ENCODE measurements around the gene OLA1.

Gene OLA1

GRCh38 chr2:174202188-174202587 is 46.1 kb downstream of the OLA1 start:
- 100% methylated on average over 3 of the region's 4 CpGs for WGBS
- Histone ChIP-seq H3K9me3 (ENCODE audit: insufficient read depth, low read depth, low read length) (no peaks in the 10 kb centered on the region), H3K36me3 (ENCODE audit: insufficient read depth, low read length) (peaks cover 4% of the 10 kb centered on the region; the same call in 1 of the 2 replicates), H3K4me1 (ENCODE audit: insufficient read depth, low read length) (peaks cover 17% of the 10 kb centered on the region), H3K4me3 (ENCODE audit: low read length) (no peak overlapping the region), H3K27ac (ENCODE audit: low read depth, low read length) (no peak overlapping the region), H3K9ac (ENCODE audit: low read depth, low read length) (no peak overlapping the region), H3K27me3 (ENCODE audit: insufficient read depth, low read length) (no peaks in the 10 kb centered on the region)

GRCh38 chr2:174198846-174199564 is 49.3 kb downstream of the OLA1 start:
- H3K4me1 ChIP-seq (ENCODE audit: insufficient read depth, low read length) = peaks cover 17% of the 10 kb centered on the region
- peaks cover 4% of the 10 kb centered on the region; the same call in 1 of the 2 replicates for H3K36me3 ChIP-seq (ENCODE audit: insufficient read depth, low read length)
- WGBS = 29% methylated on average over 2 of the region's 2 CpGs
- no peaks in the 10 kb centered on the region for H3K9me3 ChIP-seq (ENCODE audit: insufficient read depth, low read depth, low read length)
- H3K4me3 ChIP-seq (ENCODE audit: low read length) = no peak overlapping the region
- peak overlapping the region; percentile 32 for H3K27ac ChIP-seq (ENCODE audit: low read depth, low read length)
- no peaks in the 10 kb centered on the region for H3K27me3 ChIP-seq (ENCODE audit: insufficient read depth, low read length)
- peak overlapping the region; percentile 19; the same call in 1 of the 2 replicates for H3K9ac ChIP-seq (ENCODE audit: low read depth, low read length)

GRCh38 chr2:174195253-174195652 is 53.1 kb downstream of the OLA1 start:
- H3K27ac ChIP-seq (ENCODE audit: low read depth, low read length) = no peak overlapping the region
- no peak overlapping the region for H3K4me3 ChIP-seq (ENCODE audit: low read length)
- H3K36me3 ChIP-seq (ENCODE audit: insufficient read depth, low read length) = no peaks in the 10 kb centered on the region
- H3K4me1 ChIP-seq (ENCODE audit: insufficient read depth, low read length) = peaks cover 17% of the 10 kb centered on the region
- no peaks in the 10 kb centered on the region for H3K9me3 ChIP-seq (ENCODE audit: insufficient read depth, low read depth, low read length)
- H3K9ac ChIP-seq (ENCODE audit: low read depth, low read length) = no peak overlapping the region
- H3K27me3 ChIP-seq (ENCODE audit: insufficient read depth, low read length) = no peaks in the 10 kb centered on the region

GRCh38 chr2:174193737-174194136 is 54.6 kb downstream of the OLA1 start:
- H3K4me1 ChIP-seq (ENCODE audit: insufficient read depth, low read length) = peaks cover 2% of the 10 kb centered on the region

GRCh38 chr2:174192664-174193063 is 55.7 kb downstream of the OLA1 start:
- Histone ChIP-seq H3K27me3 (ENCODE audit: insufficient read depth, low read length) (no peaks in the 10 kb centered on the region), H3K4me1 (ENCODE audit: insufficient read depth, low read length) (no peaks in the 10 kb centered on the region; the same call in 1 of the 2 replicates), H3K9ac (ENCODE audit: low read depth, low read length) (no peak overlapping the region), H3K9me3 (ENCODE audit: insufficient read depth, low read depth, low read length) (no peaks in the 10 kb centered on the region), H3K4me3 (ENCODE audit: low read length) (no peak overlapping the region), H3K36me3 (ENCODE audit: insufficient read depth, low read length) (no peaks in the 10 kb centered on the region), H3K27ac (ENCODE audit: low read depth, low read length) (no peak overlapping the region)
- WGBS = 84% methylated on average over 4 of the region's 4 CpGs

More at GRCh38 chr2:174193737-174194136, 54.6 kb downstream of the OLA1 start:
- Histone ChIP-seq H3K27me3 (ENCODE audit: insufficient read depth, low read length) (no peaks in the 10 kb centered on the region), H3K4me3 (ENCODE audit: low read length) (no peak overlapping the region), H3K9me3 (ENCODE audit: insufficient read depth, low read depth, low read length) (no peaks in the 10 kb centered on the region), H3K36me3 (ENCODE audit: insufficient read depth, low read length) (no peaks in the 10 kb centered on the region), H3K9ac (ENCODE audit: low read depth, low read length) (no peak overlapping the region), H3K27ac (ENCODE audit: low read depth, low read length) (no peak overlapping the region)
- 95% methylated on average over 3 of the region's 4 CpGs for WGBS

- no peak overlapping the region for H3K4me3 ChIP-seq (ENCODE audit: low read length)
- H3K36me3 ChIP-seq (ENCODE audit: insufficient read depth, low read length) = no peaks in the 10 kb centered on the region
- no peaks in the 10 kb centered on the region for H3K9me3 ChIP-seq (ENCODE audit: insufficient read depth, low read depth, low read length)
- no peak overlapping the region for H3K27ac ChIP-seq (ENCODE audit: low read depth, low read length)
- H3K9ac ChIP-seq (ENCODE audit: low read depth, low read length) = no peak overlapping the region
- WGBS = 90% methylated on average over 6 of the region's 6 CpGs
- no peaks in the 10 kb centered on the region for H3K4me1 ChIP-seq (ENCODE audit: insufficient read depth, low read length)
- H3K27me3 ChIP-seq (ENCODE audit: insufficient read depth, low read length) = no peaks in the 10 kb centered on the region
These were observed 56.8 kb downstream of the OLA1 start for GRCh38 chr2:174191342-174192074.

- Histone ChIP-seq H3K4me1 (ENCODE audit: insufficient read depth, low read length) (0 out of 2 replicates have a peak, but pooled peaks cover 8% of the 10 kb centered on the region), H3K4me3 (ENCODE audit: low read length) (no peak overlapping the region), H3K9me3 (ENCODE audit: insufficient read depth, low read depth, low read length) (no peaks in the 10 kb centered on the region), H3K27me3 (ENCODE audit: insufficient read depth, low read length) (no peaks in the 10 kb centered on the region), H3K36me3 (ENCODE audit: insufficient read depth, low read length) (no peaks in the 10 kb centered on the region; the same call in 1 of the 2 replicates), H3K9ac (ENCODE audit: low read depth, low read length) (no peak overlapping the region), H3K27ac (ENCODE audit: low read depth, low read length) (no peak overlapping the region)
- WGBS = 90% methylated on average over 1 of the region's 1 CpG
These were observed 63.4 kb downstream of the OLA1 start for GRCh38 chr2:174184915-174185314.

GRCh38 chr2:174184504-174184903 is 63.8 kb downstream of the OLA1 start:
- H3K27ac ChIP-seq (ENCODE audit: low read depth, low read length) = no peak overlapping the region
- H3K27me3 ChIP-seq (ENCODE audit: insufficient read depth, low read length) = no peaks in the 10 kb centered on the region
- H3K9me3 ChIP-seq (ENCODE audit: insufficient read depth, low read depth, low read length) = no peaks in the 10 kb centered on the region
- 0 out of 2 replicates have a peak, but pooled peaks cover 8% of the 10 kb centered on the region for H3K4me1 ChIP-seq (ENCODE audit: insufficient read depth, low read length)
- no peak overlapping the region for H3K9ac ChIP-seq (ENCODE audit: low read depth, low read length)
- no peak overlapping the region for H3K4me3 ChIP-seq (ENCODE audit: low read length)
- no peaks in the 10 kb centered on the region; the same call in 1 of the 2 replicates for H3K36me3 ChIP-seq (ENCODE audit: insufficient read depth, low read length)
- 96% methylated on average over 2 of the region's 2 CpGs for WGBS

GRCh38 chr2:174183076-174183475 is 65.3 kb downstream of the OLA1 start:
- 97% methylated on average over 1 of the region's 1 CpG for WGBS
- H3K9ac ChIP-seq (ENCODE audit: low read depth, low read length) = no peak overlapping the region
- H3K36me3 ChIP-seq (ENCODE audit: insufficient read depth, low read length) = no peaks in the 10 kb centered on the region; the same call in 1 of the 2 replicates
- H3K9me3 ChIP-seq (ENCODE audit: insufficient read depth, low read depth, low read length) = no peaks in the 10 kb centered on the region
- no peaks in the 10 kb centered on the region for H3K27me3 ChIP-seq (ENCODE audit: insufficient read depth, low read length)
- no peak overlapping the region for H3K4me3 ChIP-seq (ENCODE audit: low read length)
- no peak overlapping the region for H3K27ac ChIP-seq (ENCODE audit: low read depth, low read length)
- 0 out of 2 replicates have a peak, but pooled peaks cover 8% of the 10 kb centered on the region for H3K4me1 ChIP-seq (ENCODE audit: insufficient read depth, low read length)

- peaks cover 20% of the 10 kb centered on the region; the same call in 1 of the 2 replicates for H3K4me1 ChIP-seq (ENCODE audit: insufficient read depth, low read length)
- no peaks in the 10 kb centered on the region for H3K27me3 ChIP-seq (ENCODE audit: insufficient read depth, low read length)
- no peak overlapping the region for H3K9ac ChIP-seq (ENCODE audit: low read depth, low read length)
- H3K27ac ChIP-seq (ENCODE audit: low read depth, low read length) = no peak overlapping the region
- no peaks in the 10 kb centered on the region; the same call in 1 of the 2 replicates for H3K36me3 ChIP-seq (ENCODE audit: insufficient read depth, low read length)
- H3K9me3 ChIP-seq (ENCODE audit: insufficient read depth, low read depth, low read length) = no peaks in the 10 kb centered on the region
- H3K4me3 ChIP-seq (ENCODE audit: low read length) = no peak overlapping the region
- 86% methylated on average over 5 of the region's 5 CpGs for WGBS
These were observed 67.0 kb downstream of the OLA1 start for GRCh38 chr2:174181368-174181767.

- no peaks in the 10 kb centered on the region for H3K27me3 ChIP-seq (ENCODE audit: insufficient read depth, low read length)
- H3K36me3 ChIP-seq (ENCODE audit: insufficient read depth, low read length) = no peaks in the 10 kb centered on the region; the same call in 1 of the 2 replicates
- no peak overlapping the region for H3K9ac ChIP-seq (ENCODE audit: low read depth, low read length)
- H3K9me3 ChIP-seq (ENCODE audit: insufficient read depth, low read depth, low read length) = peaks cover 3% of the 10 kb centered on the region
- H3K4me3 ChIP-seq (ENCODE audit: low read length) = no peak overlapping the region
- no peak overlapping the region for H3K27ac ChIP-seq (ENCODE audit: low read depth, low read length)
- peaks cover 20% of the 10 kb centered on the region; the same call in 1 of the 2 replicates for H3K4me1 ChIP-seq (ENCODE audit: insufficient read depth, low read length)
These were observed 67.6 kb downstream of the OLA1 start for GRCh38 chr2:174180726-174181236.
